Activated CD8-positive, alpha-beta T cell treated with anti-CD3 and anti-CD28 coated beads for 36 hours (primary cell): ENCODE data around the gene UFSP2. TPM values are rescaled to one million over a fixed set of nuclear protein-coding genes. Genes with fewer than 3 reads are reported as not detected.

Source experiments
- ATAC-seq: fragments of 200-7000 bp; cut with Tn5 transposase; one replicate; pipeline ENCODE4 v1.10.0; 2021; ENCODE audit warnings: mild to moderate bottlenecking, moderate library complexity
- CTCF ChIA-PET: fragments of 350-600 bp; sonication (Branson Sonifier 250); formaldehyde crosslinking; loops from one replicate; lab custom pipeline; 2021; ENCODE audit warnings: antibody characterized with exemption; lab: Charles Lee
- POLR2A ChIA-PET: fragments of 350-600 bp; sonication (Branson Sonifier 250); formaldehyde crosslinking; loops from one replicate; lab custom pipeline; 2021; ENCODE audit warnings: antibody characterized with exemption; lab: Charles Lee
- DNase-seq: peaks from one replicate; pipeline ENCODE4 v3.0.0-alpha.2; 2020
- H3K27ac Mint-ChIP-seq: one replicate; pipeline ENCODE4 v1.8.0; 2021; ENCODE audit warnings: mild to moderate bottlenecking, mixed read lengths
- H3K27me3 Mint-ChIP-seq: one replicate; pipeline ENCODE4 v1.8.0; 2021; ENCODE audit warnings: mixed read lengths
- H3K36me3 Mint-ChIP-seq: one replicate; pipeline ENCODE4 v1.8.0; 2021; ENCODE audit warnings: low read depth, mixed read lengths
- H3K4me1 Mint-ChIP-seq: one replicate; pipeline ENCODE4 v1.8.0; 2021; ENCODE audit warnings: low read depth, mixed read lengths
- H3K4me3 Mint-ChIP-seq: one replicate; pipeline ENCODE4 v1.8.0; 2021; ENCODE audit warnings: mild to moderate bottlenecking, moderate library complexity, mixed read lengths
- H3K9me3 Mint-ChIP-seq: one replicate; pipeline ENCODE4 v1.8.0; 2021; ENCODE audit warnings: mixed read lengths
- CTCF ChIP-seq: fragments of 200-600 bp; IDR thresholded peaks from one replicate; pipeline ENCODE4 v1.8.0; 2022; ENCODE audit warnings: antibody characterized with exemption, mild to moderate bottlenecking
- intact Hi-C: fragments of 100-400 bp; cut with micrococcal nuclease; formaldehyde crosslinking; loops from one replicate; pipeline ENCODE4 v1.10.0; 2022
- total RNA-seq, 2 experiments: library from RNA; stranded (reverse); gene quantifications; one replicate each; pipeline ENCODE4 v1.2.3, GENCODE V29; 2021

The UFSP2 gene
- total RNA-seq, 2 experiments from 2014 or later: 32.0 to 36.1 TPM

- peak; percentile 12 for DNase-seq
- no peak for TF ChIP-seq CTCF
- no peak for ATAC-seq
- no peak overlapping the region for H3K4me3 Mint-ChIP-seq
- H3K9me3 Mint-ChIP-seq: no peaks in the 10 kb centered on the region
- H3K27ac Mint-ChIP-seq: peak overlapping the region; percentile 35
- intact Hi-C loops: no loop called here
- peaks cover 26% of the 10 kb centered on the region for H3K36me3 Mint-ChIP-seq
- peaks cover 10% of the 10 kb centered on the region for H3K4me1 Mint-ChIP-seq
- ChIA-PET CTCF (no interaction called here), POLR2A (no interaction called here)
- no peaks in the 10 kb centered on the region for H3K27me3 Mint-ChIP-seq
Measured at GRCh38 chr4:185357211-185357610, 68.6 kb downstream of the UFSP2 start.

GRCh38 chr4:185352741-185353140 lies 73.0 kb downstream of the UFSP2 start:
- no peak for DNase-seq
- ChIA-PET CTCF (interaction anchor here (1.1 kb wide), 1 partner anchor 245 kb away, joined by 4 read pairs; no protein-coding TSS in a partner anchor), POLR2A (no interaction called here)
- H3K9me3 Mint-ChIP-seq: no peaks in the 10 kb centered on the region
- H3K27ac Mint-ChIP-seq: no peak overlapping the region
- intact Hi-C loops: no loop called here
- no peak overlapping the region for H3K4me3 Mint-ChIP-seq
- ATAC-seq: no peak
- no peak for TF ChIP-seq CTCF
- H3K4me1 Mint-ChIP-seq: peaks cover 13% of the 10 kb centered on the region
- peaks cover 43% of the 10 kb centered on the region for H3K36me3 Mint-ChIP-seq
- no peaks in the 10 kb centered on the region for H3K27me3 Mint-ChIP-seq

GRCh38 chr4:185352202-185352601 lies 73.6 kb downstream of the UFSP2 start:
- intact Hi-C loops: no loop called here
- TF ChIP-seq CTCF: no peak
- no peaks in the 10 kb centered on the region for H3K27me3 Mint-ChIP-seq
- CTCF ChIA-PET: interaction anchor here (1.1 kb wide), 1 partner anchor 246 kb away, joined by 4 read pairs; no protein-coding TSS in a partner anchor
- H3K9me3 Mint-ChIP-seq: no peaks in the 10 kb centered on the region
- POLR2A ChIA-PET: no interaction called here
- peaks cover 42% of the 10 kb centered on the region for H3K36me3 Mint-ChIP-seq
- no peak overlapping the region for H3K4me3 Mint-ChIP-seq
- DNase-seq (no peak), ATAC-seq (no peak)
- H3K27ac Mint-ChIP-seq: no peak overlapping the region
- peaks cover 8% of the 10 kb centered on the region for H3K4me1 Mint-ChIP-seq

GRCh38 chr4:185351691-185352090 lies 74.1 kb downstream of the UFSP2 start:
- H3K27ac Mint-ChIP-seq: no peak overlapping the region
- H3K9me3 Mint-ChIP-seq: no peaks in the 10 kb centered on the region
- ChIA-PET CTCF (no interaction called here), POLR2A (no interaction called here)
- no peak overlapping the region for H3K4me3 Mint-ChIP-seq
- H3K4me1 Mint-ChIP-seq: peaks cover 3% of the 10 kb centered on the region
- no peaks in the 10 kb centered on the region for H3K27me3 Mint-ChIP-seq
- intact Hi-C loops: no loop called here
- TF ChIP-seq CTCF: no peak
- ATAC-seq: no peak
- peaks cover 42% of the 10 kb centered on the region for H3K36me3 Mint-ChIP-seq
- DNase-seq: no peak

Other genes with a start within 250 kb of the UFSP2 start
- 10 to 100 TPM; 48.5 to 50.3 TPM for gene CFAP97, start 222.0 kb downstream of the UFSP2 start, total RNA-seq
- 10 to 100 TPM; 24.0 to 24.3 TPM for gene SNX25, start 216.4 kb downstream of the UFSP2 start, total RNA-seq
- gene LRP2BP, start 30.0 kb downstream of the UFSP2 start, total RNA-seq: 1 to 10 TPM; 1.1 to 1.2 TPM
- gene ANKRD37, start 29.1 kb downstream of the UFSP2 start, total RNA-seq: 10 to 100 TPM; 51.2 to 54.6 TPM
- under 1 TPM; 0.45 to 0.81 TPM for gene CCDC110, start 45.8 kb upstream of the UFSP2 start, total RNA-seq
- gene PDLIM3, start 109.5 kb upstream of the UFSP2 start, total RNA-seq: not detected